ENCODE results near the gene TTLL11. TPM values are rescaled to one million over a fixed set of nuclear protein-coding genes. Genes with fewer than 3 reads are reported as not detected.
A peak's percentile ranks its signal among the peaks of the same experiment; 100 is the strongest.

TTLL11 gene
- total and polyA plus RNA-seq, 5 donors from 2014 or later: 2.0 to 6.1 (median 3.5) TPM

GRCh38 chr9:122099271-122099869, 6.3 kb upstream of the TTLL11 start:
- peaks cover 30% of the 10 kb centered on the region for H3K27me3 Mint-ChIP-seq
- Histone ChIP-seq H3K27me3 (ENCODE audit: control insufficient read depth, insufficient read depth, low read length) (peaks cover 4% of the 10 kb centered on the region), H3K27ac (ENCODE audit: insufficient read depth, low read length, poor library complexity, severe bottlenecking) (no peak overlapping the region), H3K4me3 (ENCODE audit: low read depth, low read length) (no peak overlapping the region), H3K36me3 (ENCODE audit: control insufficient read depth, insufficient read depth, low read length) (no peaks in the 10 kb centered on the region), H3K4me1 (ENCODE audit: control insufficient read depth, insufficient read depth, low read length, poor library complexity, severe bottlenecking) (peaks cover 4% of the 10 kb centered on the region), H3K9me3 (ENCODE audit: control insufficient read depth in 2 of 2, low read length in 2 of 2) (peaks cover 5 to 6% of the 10 kb centered on the region in 2 experiments)
- peak overlapping the region in 3 of 4 donors; percentile 25 to 75 (median 48) for H3K4me3 Mint-ChIP-seq
- DNase-seq: peak; percentile 69 to 76 (median 70)
- H3K36me3 Mint-ChIP-seq: no peaks in the 10 kb centered on the region
- H3K9me3 Mint-ChIP-seq: peaks cover 0 to 10% (median 3%) of the 10 kb centered on the region in 7 donors
- no peak overlapping the region for H3K27ac Mint-ChIP-seq
- peak; percentile 75 to 76 for ATAC-seq (ENCODE audit: low read depth in 2 of 2)
- peaks cover 6 to 20% (median 11%) of the 10 kb centered on the region in 4 donors for H3K4me1 Mint-ChIP-seq

GRCh38 chr9:122097679-122098315, 4.7 kb upstream of the TTLL11 start:
- Histone ChIP-seq H3K27ac (ENCODE audit: insufficient read depth, low read length, poor library complexity, severe bottlenecking) (no peak overlapping the region), H3K27me3 (ENCODE audit: control insufficient read depth, insufficient read depth, low read length) (peaks cover 4% of the 10 kb centered on the region), H3K36me3 (ENCODE audit: control insufficient read depth, insufficient read depth, low read length) (no peaks in the 10 kb centered on the region), H3K4me3 (ENCODE audit: low read depth, low read length) (no peak overlapping the region), H3K4me1 (ENCODE audit: control insufficient read depth, insufficient read depth, low read length, poor library complexity, severe bottlenecking) (peaks cover 10% of the 10 kb centered on the region), H3K9me3 (ENCODE audit: control insufficient read depth in 2 of 2, low read length in 2 of 2) (no peaks in the 10 kb centered on the region)
- H3K4me1 Mint-ChIP-seq: peaks cover 6 to 24% (median 13%) of the 10 kb centered on the region in 4 donors
- H3K4me3 Mint-ChIP-seq: no peak overlapping the region
- DNase-seq (no peak), ATAC-seq (ENCODE audit: low read depth in 2 of 2) (no peak)
- H3K9me3 Mint-ChIP-seq: peaks cover 0 to 1% (median 0%) of the 10 kb centered on the region in 7 donors
- peaks cover 25% of the 10 kb centered on the region for H3K27me3 Mint-ChIP-seq
- H3K36me3 Mint-ChIP-seq: no peaks in the 10 kb centered on the region
- no peak overlapping the region for H3K27ac Mint-ChIP-seq

DNA sequence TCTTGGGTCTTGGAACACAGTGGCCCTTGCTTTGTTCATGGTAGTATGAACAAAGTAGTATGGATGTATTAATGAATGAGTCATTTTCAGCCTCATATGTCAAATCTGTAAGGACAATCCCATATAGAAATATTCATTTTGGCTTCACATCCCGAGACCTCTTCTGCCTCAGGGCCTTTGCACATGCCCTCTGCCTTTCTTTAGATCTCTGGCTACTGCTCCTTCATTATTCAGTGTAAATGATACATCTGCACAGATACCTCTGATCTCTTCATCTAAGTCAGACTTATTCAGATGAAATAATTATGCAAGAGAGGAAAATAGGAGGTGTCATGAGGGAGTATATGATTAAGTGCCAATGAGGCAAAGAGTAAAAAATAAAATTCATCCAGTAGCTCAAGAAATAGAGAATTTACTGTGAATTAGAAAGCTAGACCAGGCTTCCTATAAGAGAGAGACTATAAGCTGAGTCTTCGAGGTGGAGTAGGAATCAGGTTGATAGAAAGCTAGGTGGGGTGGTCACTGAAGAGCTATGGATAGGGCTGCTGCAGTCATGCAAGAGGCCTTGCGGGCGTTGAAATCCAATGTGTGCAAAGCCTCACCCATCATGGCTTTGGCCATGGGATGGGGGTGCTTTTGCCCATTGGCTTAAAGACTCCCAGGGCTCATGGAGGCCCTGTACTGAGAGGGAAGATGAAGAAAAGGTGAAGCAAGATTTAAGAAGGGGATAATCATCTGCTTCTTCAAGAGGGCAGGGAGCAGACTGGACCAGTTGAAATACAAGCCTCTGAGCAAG, 3.7 kb upstream of the TTLL11 start:
- Mint-ChIP-seq H3K9me3 (peaks cover 0 to 1% (median 0%) of the 10 kb centered on the region in 7 donors), H3K4me3 (peak overlapping the region in 1 of 4 donors; percentile 17), H3K36me3 (no peaks in the 10 kb centered on the region), H3K4me1 (peaks cover 6 to 30% (median 19%) of the 10 kb centered on the region in 4 donors), H3K27me3 (peaks cover 25% of the 10 kb centered on the region), H3K27ac (no peak overlapping the region)
- Histone ChIP-seq H3K27me3 (ENCODE audit: control insufficient read depth, insufficient read depth, low read length) (peaks cover 4% of the 10 kb centered on the region), H3K36me3 (ENCODE audit: control insufficient read depth, insufficient read depth, low read length) (no peaks in the 10 kb centered on the region), H3K27ac (ENCODE audit: insufficient read depth, low read length, poor library complexity, severe bottlenecking) (no peak overlapping the region), H3K4me1 (ENCODE audit: control insufficient read depth, insufficient read depth, low read length, poor library complexity, severe bottlenecking) (peaks cover 19% of the 10 kb centered on the region), H3K4me3 (ENCODE audit: low read depth, low read length) (no peak overlapping the region), H3K9me3 (ENCODE audit: control insufficient read depth in 2 of 2, low read length in 2 of 2) (no peaks in the 10 kb centered on the region)
- DNase-seq (no peak), ATAC-seq (ENCODE audit: low read depth in 2 of 2) (no peak)

GRCh38 chr9:122095010-122095767, 2.1 kb upstream of the TTLL11 start:
- Mint-ChIP-seq H3K36me3 (no peaks in the 10 kb centered on the region), H3K27ac (no peak overlapping the region), H3K4me3 (peak overlapping the region; percentile 25 to 85 (median 64)), H3K9me3 (peaks cover 0 to 1% (median 0%) of the 10 kb centered on the region in 7 donors), H3K27me3 (peaks cover 25% of the 10 kb centered on the region), H3K4me1 (peaks cover 12 to 46% (median 32%) of the 10 kb centered on the region in 4 donors)
- H3K4me3 ChIP-seq (ENCODE audit: low read depth, low read length): no peak overlapping the region
- H3K4me1 ChIP-seq (ENCODE audit: control insufficient read depth, insufficient read depth, low read length, poor library complexity, severe bottlenecking): peaks cover 25% of the 10 kb centered on the region
- ATAC-seq (ENCODE audit: low read depth in 2 of 2) (no peak), DNase-seq (peak; percentile 21 to 76 (median 42))
- no peaks in the 10 kb centered on the region for H3K9me3 ChIP-seq (ENCODE audit: control insufficient read depth in 2 of 2, low read length in 2 of 2)
- no peak overlapping the region for H3K27ac ChIP-seq (ENCODE audit: insufficient read depth, low read length, poor library complexity, severe bottlenecking)
- H3K36me3 ChIP-seq (ENCODE audit: control insufficient read depth, insufficient read depth, low read length): no peaks in the 10 kb centered on the region
- H3K27me3 ChIP-seq (ENCODE audit: control insufficient read depth, insufficient read depth, low read length): peaks cover 4% of the 10 kb centered on the region

DNA sequence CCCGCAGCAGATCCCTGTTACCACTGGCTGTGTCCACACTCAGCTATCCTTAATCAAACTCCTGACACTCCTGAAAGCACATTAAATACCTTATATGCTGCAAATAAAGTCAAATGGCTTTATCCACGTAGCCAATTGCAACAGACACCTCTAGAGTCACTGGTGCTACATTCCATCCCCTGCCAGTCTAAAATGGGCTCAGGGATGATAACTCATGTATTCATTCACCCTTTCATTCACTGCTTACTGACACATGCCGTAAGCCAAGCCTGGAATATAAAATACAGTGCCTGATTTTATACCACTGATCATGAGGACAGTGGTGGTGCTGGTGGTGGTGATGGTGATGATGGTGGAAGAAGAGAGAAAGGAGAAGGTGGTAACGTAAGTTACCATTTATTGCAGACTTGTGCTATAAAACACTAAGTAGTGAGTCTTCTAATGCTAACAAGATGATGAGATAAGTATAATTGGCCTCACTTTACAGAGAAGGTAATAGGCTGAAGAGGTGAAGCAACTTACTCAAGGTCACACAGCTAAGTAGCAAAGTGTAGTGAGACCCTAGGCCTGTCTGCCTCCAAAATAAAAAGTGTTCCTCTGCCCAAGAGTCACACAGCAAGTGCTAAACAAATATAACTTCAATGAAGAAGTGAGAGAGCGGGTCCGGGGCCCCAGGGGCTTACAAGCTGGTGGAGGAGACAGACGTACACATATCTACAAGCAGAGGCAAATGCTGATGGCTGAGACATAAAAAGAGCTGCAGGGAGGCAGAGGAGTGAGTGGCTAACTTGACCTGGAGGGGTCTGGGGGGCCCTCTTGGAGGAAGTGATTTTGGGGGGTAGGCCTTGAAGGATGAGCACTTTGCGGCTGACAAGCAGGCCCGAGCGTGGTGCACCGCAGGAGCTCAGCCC, 1.2 kb downstream of the TTLL11 start:
- Histone ChIP-seq H3K27ac (ENCODE audit: insufficient read depth, low read length, poor library complexity, severe bottlenecking) (no peak overlapping the region), H3K36me3 (ENCODE audit: control insufficient read depth, insufficient read depth, low read length) (no peaks in the 10 kb centered on the region), H3K4me3 (ENCODE audit: low read depth, low read length) (peak overlapping the region; percentile 58), H3K9me3 (ENCODE audit: control insufficient read depth in 2 of 2, low read length in 2 of 2) (no peaks in the 10 kb centered on the region), H3K4me1 (ENCODE audit: control insufficient read depth, insufficient read depth, low read length, poor library complexity, severe bottlenecking) (peaks cover 21% of the 10 kb centered on the region), H3K27me3 (ENCODE audit: control insufficient read depth, insufficient read depth, low read length) (peaks cover 4% of the 10 kb centered on the region)
- peak overlapping the region; percentile 85 to 97 (median 88) for H3K27ac Mint-ChIP-seq
- ATAC-seq (ENCODE audit: low read depth in 2 of 2) (no peak), DNase-seq (no peak)
- peaks cover 16% of the 10 kb centered on the region for H3K27me3 Mint-ChIP-seq
- peaks cover 0 to 1% (median 0%) of the 10 kb centered on the region in 7 donors for H3K9me3 Mint-ChIP-seq
- peaks cover 13 to 50% (median 33%) of the 10 kb centered on the region in 4 donors for H3K4me1 Mint-ChIP-seq
- H3K4me3 Mint-ChIP-seq: peak overlapping the region; percentile 84 to 96 (median 94)
- peaks cover 11% of the 10 kb centered on the region for H3K36me3 Mint-ChIP-seq

DNA sequence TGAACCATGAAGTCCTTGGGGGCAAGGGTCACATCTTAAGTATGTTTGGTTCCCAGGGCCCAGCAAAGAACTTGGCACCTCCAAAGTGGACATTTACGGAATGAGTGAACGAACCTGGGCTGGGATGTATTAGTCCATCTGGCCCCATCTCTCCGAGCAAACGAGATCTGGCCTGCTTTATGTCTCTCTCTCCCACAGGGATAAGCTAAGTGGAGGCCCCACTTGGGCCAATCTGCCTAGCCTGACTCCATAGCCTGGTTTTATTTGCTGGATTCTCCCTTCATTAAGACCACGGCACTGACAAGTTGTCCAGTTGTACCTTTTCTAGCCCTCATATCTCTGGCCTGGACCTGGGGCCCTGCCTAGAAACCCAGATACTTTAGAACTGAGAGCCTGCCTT, 2.1 kb downstream of the TTLL11 start:
- H3K4me1 Mint-ChIP-seq: peaks cover 13 to 48% (median 29%) of the 10 kb centered on the region in 4 donors
- Histone ChIP-seq H3K4me1 (ENCODE audit: control insufficient read depth, insufficient read depth, low read length, poor library complexity, severe bottlenecking) (peaks cover 21% of the 10 kb centered on the region), H3K4me3 (ENCODE audit: low read depth, low read length) (no peak overlapping the region), H3K36me3 (ENCODE audit: control insufficient read depth, insufficient read depth, low read length) (no peaks in the 10 kb centered on the region), H3K9me3 (ENCODE audit: control insufficient read depth in 2 of 2, low read length in 2 of 2) (no peaks in the 10 kb centered on the region), H3K27me3 (ENCODE audit: control insufficient read depth, insufficient read depth, low read length) (peaks cover 2% of the 10 kb centered on the region), H3K27ac (ENCODE audit: insufficient read depth, low read length, poor library complexity, severe bottlenecking) (no peak overlapping the region)
- peak overlapping the region; percentile 84 to 96 (median 94) for H3K4me3 Mint-ChIP-seq
- peak overlapping the region in 2 of 3 donors; percentile 34 to 88 for H3K27ac Mint-ChIP-seq
- peaks cover 7% of the 10 kb centered on the region for H3K27me3 Mint-ChIP-seq
- peaks cover 11% of the 10 kb centered on the region for H3K36me3 Mint-ChIP-seq
- no peak for DNase-seq
- no peaks in the 10 kb centered on the region for H3K9me3 Mint-ChIP-seq
- no peak for ATAC-seq (ENCODE audit: low read depth in 2 of 2)

Data from CD4-positive, CD25-positive, alpha-beta regulatory T cell (primary cell).